ENCODE measurements around the gene YBX3. TPM values are rescaled to one million over a fixed set of nuclear protein-coding genes. Genes with fewer than 3 reads are reported as not detected.

YBX3 gene
- polyA plus RNA-seq, 1 experiment, result 142 TPM

- POLR2A ChIA-PET, result no interaction called here
- no peak overlapping the region for H3K4me3 ChIP-seq (ENCODE audit: low read depth, low read length)
- CTCF ChIA-PET, result no interaction called here
- no peak for DNase-seq (ENCODE audit: low read depth)
- no peaks in the 10 kb centered on the region for H3K36me3 ChIP-seq (ENCODE audit: control insufficient read depth, insufficient read depth, low read length)
- no peaks in the 10 kb centered on the region for H3K27me3 ChIP-seq (ENCODE audit: control insufficient read depth, insufficient read depth, low read length)
- no peak for TF ChIP-seq CTCF (IDR thresholded peaks at IDR 0.05; ENCODE audit: insufficient read depth, low read depth, low read length)
Measured at GRCh38 chr12:10654003-10654402, 69.1 kb downstream of the YBX3 start.

- ChIA-PET POLR2A (no interaction called here), CTCF (interaction anchor here (1.0 kb wide), 1 partner anchor 45 kb away, joined by 5 read pairs; no protein-coding TSS in a partner anchor)
- no peaks in the 10 kb centered on the region for H3K27me3 ChIP-seq (ENCODE audit: control insufficient read depth, insufficient read depth, low read length)
- H3K36me3 ChIP-seq (ENCODE audit: control insufficient read depth, insufficient read depth, low read length), result no peaks in the 10 kb centered on the region
- H3K4me3 ChIP-seq (ENCODE audit: low read depth, low read length), result no peak overlapping the region
- DNase-seq (ENCODE audit: low read depth), result no peak
- no peak for TF ChIP-seq CTCF (IDR thresholded peaks at IDR 0.05; ENCODE audit: insufficient read depth, low read depth, low read length)
Measured at GRCh38 chr12:10652192-10652591, 70.9 kb downstream of the YBX3 start.

Other genes starting within 250 kb of the YBX3 start
- 0.65 and 0.66 TPM in 2 replicates for gene EIF2S3B, start 217.4 kb downstream of the YBX3 start, polyA plus RNA-seq (2011; rRNA removed)
- 10.0 and 24.6 TPM in 2 replicates for gene MAGOHB, start 109.7 kb downstream of the YBX3 start, polyA plus RNA-seq (2011; rRNA removed)
- 0.74 and 0.92 TPM in 2 replicates for gene STYK1, start 49.3 kb downstream of the YBX3 start, polyA plus RNA-seq (2011; rRNA removed)
- not detected in 2 replicates for gene TAS2R7, start 79.3 kb upstream of the YBX3 start, polyA plus RNA-seq (2011; rRNA removed)
- gene TAS2R8, start 84.0 kb upstream of the YBX3 start, polyA plus RNA-seq (2011; rRNA removed), result not detected in 2 replicates
- not detected in 2 replicates for gene TAS2R9, start 86.8 kb upstream of the YBX3 start, polyA plus RNA-seq (2011; rRNA removed)
- gene TAS2R10, start 103.0 kb upstream of the YBX3 start, polyA plus RNA-seq (2011; rRNA removed), result 0.07 and 0.17 TPM in 2 replicates
- gene PRR4, start 126.2 kb upstream of the YBX3 start, polyA plus RNA-seq (2011; rRNA removed), result 2.6 and 4.2 TPM in 2 replicates
- gene PRH1, start 160.9 kb upstream of the YBX3 start, polyA plus RNA-seq (2011; rRNA removed), result 3.0 and 3.4 TPM in 2 replicates
- 0.10 TPM in 1 of 2 replicates, not detected in the other for gene TAS2R13, start 186.2 kb upstream of the YBX3 start, polyA plus RNA-seq (2011; rRNA removed)
- gene PRH2, start 205.9 kb upstream of the YBX3 start, polyA plus RNA-seq (2011; rRNA removed), result 0.18 TPM in 1 of 2 replicates, not detected in the other
- gene TAS2R14, start 215.9 kb upstream of the YBX3 start, polyA plus RNA-seq (2011; rRNA removed), result 0.56 and 1.3 TPM in 2 replicates